ENCODE measurements around the gene TMEM238. TPM values are rescaled to one million over a fixed set of nuclear protein-coding genes. Genes with fewer than 3 reads are reported as not detected.

Gene TMEM238
- total and polyA plus RNA-seq, 9 of the 15 experiments (the other 6 are each of a cell fraction or from before 2014, with no cell fraction given) = 0.18 to 5.1 (median 1.3) TPM; not detected in 4

- no peak for TF ChIP-seq TCF7L2 (IDR thresholded peaks at IDR 0.05; ENCODE audit: low read depth, low read length)
- no peak for TF ChIP-seq MEF2A (IDR thresholded peaks at IDR 0.05; ENCODE audit: control insufficient read depth, low read depth, low read length)
- peak; percentile 85 for TF ChIP-seq RBFOX2 (IDR thresholded peaks at IDR 0.05; ENCODE audit: low read depth, low read length)
- TF ChIP-seq THRAP3 (IDR thresholded peaks at IDR 0.05; ENCODE audit: borderline replicate concordance) = no peak
- TF ChIP-seq, protein P1, sequence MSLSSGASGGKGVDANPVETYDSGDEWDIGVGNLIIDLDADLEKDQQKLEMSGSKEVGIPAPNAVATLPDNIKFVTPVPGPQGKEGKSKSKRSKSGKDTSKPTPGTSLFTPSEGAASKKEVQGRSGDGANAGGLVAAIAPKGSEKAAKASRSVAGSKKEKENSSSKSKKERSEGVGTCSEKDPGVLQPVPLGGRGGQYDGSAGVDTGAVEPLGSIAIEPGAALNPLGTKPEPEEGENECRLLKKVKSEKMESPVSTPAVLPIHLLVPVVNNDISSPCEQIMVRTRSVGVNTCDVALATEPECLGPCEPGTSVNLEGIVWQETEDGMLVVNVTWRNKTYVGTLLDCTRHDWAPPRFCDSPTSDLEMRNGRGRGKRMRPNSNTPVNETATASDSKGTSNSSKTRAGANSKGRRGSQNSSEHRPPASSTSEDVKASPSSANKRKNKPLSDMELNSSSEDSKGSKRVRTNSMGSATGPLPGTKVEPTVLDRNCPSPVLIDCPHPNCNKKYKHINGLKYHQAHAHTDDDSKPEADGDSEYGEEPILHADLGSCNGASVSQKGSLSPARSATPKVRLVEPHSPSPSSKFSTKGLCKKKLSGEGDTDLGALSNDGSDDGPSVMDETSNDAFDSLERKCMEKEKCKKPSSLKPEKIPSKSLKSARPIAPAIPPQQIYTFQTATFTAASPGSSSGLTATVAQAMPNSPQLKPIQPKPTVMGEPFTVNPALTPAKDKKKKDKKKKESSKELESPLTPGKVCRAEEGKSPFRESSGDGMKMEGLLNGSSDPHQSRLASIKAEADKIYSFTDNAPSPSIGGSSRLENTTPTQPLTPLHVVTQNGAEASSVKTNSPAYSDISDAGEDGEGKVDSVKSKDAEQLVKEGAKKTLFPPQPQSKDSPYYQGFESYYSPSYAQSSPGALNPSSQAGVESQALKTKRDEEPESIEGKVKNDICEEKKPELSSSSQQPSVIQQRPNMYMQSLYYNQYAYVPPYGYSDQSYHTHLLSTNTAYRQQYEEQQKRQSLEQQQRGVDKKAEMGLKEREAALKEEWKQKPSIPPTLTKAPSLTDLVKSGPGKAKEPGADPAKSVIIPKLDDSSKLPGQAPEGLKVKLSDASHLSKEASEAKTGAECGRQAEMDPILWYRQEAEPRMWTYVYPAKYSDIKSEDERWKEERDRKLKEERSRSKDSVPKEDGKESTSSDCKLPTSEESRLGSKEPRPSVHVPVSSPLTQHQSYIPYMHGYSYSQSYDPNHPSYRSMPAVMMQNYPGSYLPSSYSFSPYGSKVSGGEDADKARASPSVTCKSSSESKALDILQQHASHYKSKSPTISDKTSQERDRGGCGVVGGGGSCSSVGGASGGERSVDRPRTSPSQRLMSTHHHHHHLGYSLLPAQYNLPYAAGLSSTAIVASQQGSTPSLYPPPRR (CRISPR knock-in tag; IDR thresholded peaks at IDR 0.05; ENCODE audit: borderline replicate concordance) = no peak
- TF ChIP-seq ARID4B (CRISPR knock-in tag; IDR thresholded peaks at IDR 0.05) = peak; percentile 71; the same call in 1 of the 2 replicates
- TF ChIP-seq, protein P2, sequence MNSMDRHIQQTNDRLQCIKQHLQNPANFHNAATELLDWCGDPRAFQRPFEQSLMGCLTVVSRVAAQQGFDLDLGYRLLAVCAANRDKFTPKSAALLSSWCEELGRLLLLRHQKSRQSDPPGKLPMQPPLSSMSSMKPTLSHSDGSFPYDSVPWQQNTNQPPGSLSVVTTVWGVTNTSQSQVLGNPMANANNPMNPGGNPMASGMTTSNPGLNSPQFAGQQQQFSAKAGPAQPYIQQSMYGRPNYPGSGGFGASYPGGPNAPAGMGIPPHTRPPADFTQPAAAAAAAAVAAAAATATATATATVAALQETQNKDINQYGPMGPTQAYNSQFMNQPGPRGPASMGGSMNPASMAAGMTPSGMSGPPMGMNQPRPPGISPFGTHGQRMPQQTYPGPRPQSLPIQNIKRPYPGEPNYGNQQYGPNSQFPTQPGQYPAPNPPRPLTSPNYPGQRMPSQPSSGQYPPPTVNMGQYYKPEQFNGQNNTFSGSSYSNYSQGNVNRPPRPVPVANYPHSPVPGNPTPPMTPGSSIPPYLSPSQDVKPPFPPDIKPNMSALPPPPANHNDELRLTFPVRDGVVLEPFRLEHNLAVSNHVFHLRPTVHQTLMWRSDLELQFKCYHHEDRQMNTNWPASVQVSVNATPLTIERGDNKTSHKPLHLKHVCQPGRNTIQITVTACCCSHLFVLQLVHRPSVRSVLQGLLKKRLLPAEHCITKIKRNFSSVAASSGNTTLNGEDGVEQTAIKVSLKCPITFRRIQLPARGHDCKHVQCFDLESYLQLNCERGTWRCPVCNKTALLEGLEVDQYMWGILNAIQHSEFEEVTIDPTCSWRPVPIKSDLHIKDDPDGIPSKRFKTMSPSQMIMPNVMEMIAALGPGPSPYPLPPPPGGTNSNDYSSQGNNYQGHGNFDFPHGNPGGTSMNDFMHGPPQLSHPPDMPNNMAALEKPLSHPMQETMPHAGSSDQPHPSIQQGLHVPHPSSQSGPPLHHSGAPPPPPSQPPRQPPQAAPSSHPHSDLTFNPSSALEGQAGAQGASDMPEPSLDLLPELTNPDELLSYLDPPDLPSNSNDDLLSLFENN (IDR thresholded peaks at IDR 0.05; ENCODE audit: low read depth in 2 of 2, low read length in 2 of 2) = 0 out of 4 replicates have a peak, but pooled peaks of 1 of the 2 experiments have one; percentile 1
- TF ChIP-seq COPS2 (conservative IDR thresholded peaks at IDR 0.05) = no peak
- peak; percentile 51; the same call in 1 of the 2 replicates for TF ChIP-seq ZNF511 (CRISPR knock-in tag; IDR thresholded peaks at IDR 0.05)
- TF ChIP-seq ZNF436 (CRISPR knock-in tag; IDR thresholded peaks at IDR 0.05) = no peak
- no peak; the same call in 1 of the 2 replicates for TF ChIP-seq POLR2G (IDR thresholded peaks at IDR 0.05; ENCODE audit: low read depth, low read length)
- TF ChIP-seq ZKSCAN3 (CRISPR knock-in tag; IDR thresholded peaks at IDR 0.05) = no peak
Measured at GRCh38 chr19:55339889-55340783, 44.0 kb downstream of the TMEM238 start (continued).

Data from K562 (cell line).